Activated CD4-positive, alpha-beta T cell treated with anti-CD3 and anti-CD28 coated beads, Interleukin-2, amount 10 ng/mL, durations not matched to agents 24 days and 14 days (primary cell): ENCODE results near the gene DLGAP4. TPM values are rescaled to one million over a fixed set of nuclear protein-coding genes. Genes with fewer than 3 reads are reported as not detected.
A peak's percentile ranks its signal among the peaks of the same experiment; 100 is the strongest.
"Not testable (repeated sequence)": the region's sequence is repeated elsewhere in the genome, so short reads cannot be mapped to it uniquely, and the experiment has no call there.

Source experiments
- DNase-seq: peaks from one replicate; pipeline ENCODE4 v3.0.0; 2022
- H3K27ac Mint-ChIP-seq: one replicate; pipeline ENCODE4 v1.8.0; 2022; ENCODE audit warnings: mild to moderate bottlenecking, mixed read lengths
- H3K27me3 Mint-ChIP-seq: one replicate; pipeline ENCODE4 v1.8.0; 2022; ENCODE audit warnings: mixed read lengths
- H3K36me3 Mint-ChIP-seq: one replicate; pipeline ENCODE4 v1.8.0; 2022; ENCODE audit warnings: low read depth, mild to moderate bottlenecking, mixed read lengths
- H3K4me1 Mint-ChIP-seq: one replicate; pipeline ENCODE4 v1.8.0; 2021; ENCODE audit warnings: mixed read lengths
- H3K4me3 Mint-ChIP-seq: one replicate; pipeline ENCODE4 v1.8.0; 2022; ENCODE audit warnings: mild to moderate bottlenecking, moderate library complexity, mixed read lengths
- H3K9me3 Mint-ChIP-seq: one replicate; pipeline ENCODE4 v1.8.0; 2021; ENCODE audit warnings: mixed read lengths
- intact Hi-C: fragments of 100-400 bp; cut with micrococcal nuclease; formaldehyde crosslinking; loops from one replicate; pipeline ENCODE4 v1.15.1; 2023
- total RNA-seq: library from RNA; stranded (reverse); gene quantifications from 2 replicates; pipeline ENCODE4 v1.2.3, GENCODE V29; 2022

Gene DLGAP4
- total RNA-seq, 1 donor from 2014 or later: 21.3 TPM

DNA sequence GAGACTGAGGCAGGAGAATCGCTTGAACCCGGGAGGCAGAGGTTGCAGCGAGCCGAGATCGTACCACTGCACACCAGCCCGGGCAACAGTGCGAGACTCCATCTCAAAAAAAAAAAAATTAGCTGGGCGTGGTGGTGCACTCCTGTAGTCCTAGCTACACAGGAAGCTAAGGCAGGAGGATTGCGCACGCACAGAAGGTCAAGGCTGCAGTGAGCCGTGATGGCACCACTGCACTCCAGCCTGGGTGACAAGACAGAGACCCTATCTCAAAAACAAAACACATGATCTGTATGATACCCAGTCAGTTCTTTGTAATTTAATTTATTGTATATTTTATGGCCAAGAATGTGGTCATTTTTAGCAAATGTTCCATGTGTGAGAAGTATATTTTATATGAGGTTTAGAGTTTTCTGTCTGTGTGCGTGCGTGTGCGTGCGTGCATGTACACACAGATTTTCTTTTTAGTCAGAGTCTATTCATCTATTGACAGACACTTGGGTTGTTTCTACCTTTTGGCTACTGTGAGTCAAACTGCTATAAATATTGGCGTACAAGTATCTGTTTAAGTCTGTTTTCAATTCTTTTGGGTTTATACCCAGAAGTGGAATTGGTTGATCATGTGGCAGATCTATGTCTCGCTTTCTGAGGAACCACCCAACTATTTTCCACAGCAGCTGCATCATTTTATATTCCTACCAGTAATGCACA lies 213.0 kb downstream of the DLGAP4 start:
- Mint-ChIP-seq H3K9me3 (no peaks in the 10 kb centered on the region), H3K27me3 (no peaks in the 10 kb centered on the region), H3K36me3 (peaks cover 12% of the 10 kb centered on the region), H3K4me1 (peaks cover 5% of the 10 kb centered on the region), H3K27ac (no peak overlapping the region), H3K4me3 (no peak overlapping the region)
- DNase-seq: no peak
- intact Hi-C loops: no loop called here

DNA sequence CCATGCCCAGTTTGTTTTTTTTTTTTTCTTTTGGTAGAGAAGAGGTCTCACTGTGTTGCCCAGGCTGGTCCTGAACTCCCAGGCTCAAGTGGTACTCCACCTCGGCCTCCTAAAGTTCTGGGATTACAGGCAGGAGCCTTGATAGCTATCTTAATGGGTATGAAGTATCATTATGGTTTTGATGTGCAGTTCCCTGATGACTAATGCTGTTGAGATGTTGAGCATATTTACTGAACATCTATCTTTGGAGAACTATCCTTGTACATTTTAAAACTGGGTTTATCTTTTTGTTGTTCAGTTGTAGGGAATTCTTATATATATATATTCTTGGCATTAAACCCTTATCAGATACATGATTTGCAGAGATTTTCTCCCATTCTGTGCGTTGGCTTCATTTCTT lies 213.8 kb downstream of the DLGAP4 start:
- H3K27ac Mint-ChIP-seq: peak overlapping the region; percentile 71
- H3K4me3 Mint-ChIP-seq: no peak overlapping the region
- intact Hi-C loops: no loop called here
- peaks cover 3% of the 10 kb centered on the region for H3K4me1 Mint-ChIP-seq
- H3K36me3 Mint-ChIP-seq: peaks cover 8% of the 10 kb centered on the region
- no peaks in the 10 kb centered on the region for H3K27me3 Mint-ChIP-seq
- DNase-seq: no peak
- H3K9me3 Mint-ChIP-seq: no peaks in the 10 kb centered on the region

GRCh38 chr20:36521526-36521925 lies 215.4 kb downstream of the DLGAP4 start:
- peaks cover 3% of the 10 kb centered on the region for H3K4me1 Mint-ChIP-seq
- H3K9me3 Mint-ChIP-seq: no peaks in the 10 kb centered on the region
- no peak for DNase-seq
- H3K27ac Mint-ChIP-seq: no peak overlapping the region
- intact Hi-C loops: no loop called here
- no peak overlapping the region for H3K4me3 Mint-ChIP-seq
- no peaks in the 10 kb centered on the region for H3K27me3 Mint-ChIP-seq
- H3K36me3 Mint-ChIP-seq: peaks cover 13% of the 10 kb centered on the region

GRCh38 chr20:36522412-36522811 lies 216.3 kb downstream of the DLGAP4 start:
- H3K4me1 Mint-ChIP-seq, H3K27ac Mint-ChIP-seq, H3K4me3 Mint-ChIP-seq, H3K27me3 Mint-ChIP-seq, intact Hi-C loops, H3K9me3 Mint-ChIP-seq, DNase-seq: not testable (repeated sequence)
- H3K36me3 Mint-ChIP-seq: peaks cover 20% of the 10 kb centered on the region

DNA sequence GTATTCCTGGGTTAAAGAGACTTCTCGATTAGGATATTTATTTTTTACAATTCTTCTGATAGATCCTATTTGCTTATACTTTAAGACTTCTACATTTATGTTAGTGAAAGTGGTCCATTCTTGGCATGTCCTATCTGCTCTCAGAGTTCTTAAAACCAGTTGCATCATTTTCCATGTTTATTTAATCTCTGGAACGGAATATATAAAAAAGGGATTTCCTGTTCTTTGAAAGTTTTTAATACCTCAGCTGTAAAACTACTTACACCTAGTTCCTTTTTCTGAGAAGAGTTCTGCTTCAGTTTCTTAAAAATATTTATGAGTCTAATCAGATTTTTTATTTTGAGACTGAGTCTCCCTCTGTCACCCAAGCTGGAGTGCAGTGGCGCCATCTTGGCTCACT lies 217.2 kb downstream of the DLGAP4 start:
- Mint-ChIP-seq H3K27me3 (no peaks in the 10 kb centered on the region), H3K4me3 (no peak overlapping the region), H3K9me3 (no peaks in the 10 kb centered on the region), H3K4me1 (peaks cover 3% of the 10 kb centered on the region), H3K27ac (no peak overlapping the region), H3K36me3 (peaks cover 20% of the 10 kb centered on the region)
- intact Hi-C loops: no loop called here
- no peak for DNase-seq

- Mint-ChIP-seq H3K4me3 (no peak overlapping the region), H3K9me3 (no peaks in the 10 kb centered on the region), H3K27me3 (no peaks in the 10 kb centered on the region), H3K4me1 (no peaks in the 10 kb centered on the region), H3K36me3 (peaks cover 19% of the 10 kb centered on the region), H3K27ac (no peak overlapping the region)
- intact Hi-C loops: no loop called here
- DNase-seq: no peak
Measured at GRCh38 chr20:36525620-36526365, 219.7 kb downstream of the DLGAP4 start.

GRCh38 chr20:36526521-36527011 lies 220.4 kb downstream of the DLGAP4 start:
- no peak overlapping the region for H3K4me3 Mint-ChIP-seq
- intact Hi-C loops: no loop called here
- H3K36me3 Mint-ChIP-seq: peaks cover 19% of the 10 kb centered on the region
- DNase-seq: no peak
- H3K27ac Mint-ChIP-seq: no peak overlapping the region
- no peaks in the 10 kb centered on the region for H3K27me3 Mint-ChIP-seq
- H3K9me3 Mint-ChIP-seq: no peaks in the 10 kb centered on the region
- no peaks in the 10 kb centered on the region for H3K4me1 Mint-ChIP-seq

DNA sequence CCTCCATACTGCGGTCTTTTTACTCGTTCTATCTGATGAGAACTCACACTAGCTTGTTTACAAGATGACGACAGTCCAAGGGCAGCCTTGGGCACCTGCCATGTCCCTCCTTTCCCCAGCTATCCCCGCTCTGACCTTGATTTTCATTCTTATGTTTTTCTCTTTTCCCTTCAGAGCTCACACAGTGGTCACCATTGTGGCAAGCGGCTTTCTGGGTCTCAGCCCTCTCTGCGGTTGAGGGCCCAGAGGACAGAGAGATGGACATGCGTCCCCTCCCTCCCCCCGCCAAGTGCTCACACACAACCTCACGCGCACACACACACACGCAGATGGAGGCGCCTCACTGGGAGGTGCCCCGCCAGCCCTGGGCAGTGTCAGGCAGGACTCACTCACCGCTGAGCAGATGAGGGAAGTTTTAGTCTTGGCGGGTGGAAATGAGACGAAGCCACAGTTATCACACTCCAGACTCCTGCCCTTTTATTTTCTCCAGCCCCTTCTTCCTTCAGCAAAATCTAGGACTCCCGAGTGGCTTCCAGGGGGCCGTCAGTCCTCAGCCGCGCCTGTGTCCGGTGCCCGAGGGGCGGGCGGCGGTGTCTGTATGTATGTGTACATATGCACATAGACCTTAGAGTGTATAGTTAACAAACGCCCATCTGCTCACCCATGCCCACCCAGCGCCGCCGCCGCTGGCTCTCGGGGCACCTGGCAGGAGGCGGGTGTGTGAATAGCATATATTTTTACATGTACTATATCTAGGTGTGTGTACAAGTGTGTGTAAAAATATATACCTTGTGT lies 221.4 kb downstream of the DLGAP4 start:
- H3K27ac Mint-ChIP-seq: no peak overlapping the region
- H3K36me3 Mint-ChIP-seq: peaks cover 19% of the 10 kb centered on the region
- no peaks in the 10 kb centered on the region for H3K4me1 Mint-ChIP-seq
- no peak overlapping the region for H3K4me3 Mint-ChIP-seq
- intact Hi-C loops: no loop called here
- DNase-seq: no peak
- H3K27me3 Mint-ChIP-seq: no peaks in the 10 kb centered on the region
- H3K9me3 Mint-ChIP-seq: no peaks in the 10 kb centered on the region

- H3K4me1 Mint-ChIP-seq: no peaks in the 10 kb centered on the region
- no peak overlapping the region for H3K4me3 Mint-ChIP-seq
- H3K36me3 Mint-ChIP-seq: peaks cover 19% of the 10 kb centered on the region
- H3K27ac Mint-ChIP-seq: no peak overlapping the region
- H3K27me3 Mint-ChIP-seq: no peaks in the 10 kb centered on the region
- no peak for DNase-seq
- H3K9me3 Mint-ChIP-seq: no peaks in the 10 kb centered on the region
- intact Hi-C loops: no loop called here
Measured at GRCh38 chr20:36528176-36528874, 222.2 kb downstream of the DLGAP4 start.

DNA sequence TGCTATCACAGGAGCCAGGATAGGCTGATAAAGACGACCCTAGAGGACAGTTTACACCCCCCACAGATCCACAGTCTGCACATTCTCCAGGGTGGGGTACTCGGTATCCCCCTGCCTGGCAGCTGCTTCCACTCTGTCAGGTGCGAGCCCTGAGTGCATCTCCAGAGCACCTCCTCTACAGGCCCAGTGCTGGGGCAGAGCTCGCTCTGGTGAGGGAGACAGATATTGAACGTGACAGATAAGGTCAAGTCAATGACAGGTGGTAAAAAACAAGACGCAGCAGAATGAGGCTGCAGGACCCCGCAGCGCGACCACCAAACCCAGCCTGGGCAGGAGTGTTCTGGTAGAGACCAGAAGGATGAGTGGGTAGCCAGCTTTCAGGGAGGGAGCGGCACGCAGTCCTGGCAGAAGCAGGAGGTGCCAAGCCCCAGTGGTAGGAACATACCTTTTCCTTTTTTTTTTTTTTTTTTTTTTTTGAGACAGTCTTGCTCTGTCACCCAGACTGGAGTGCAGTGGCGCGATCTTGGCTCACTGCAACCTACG lies 222.8 kb downstream of the DLGAP4 start:
- H3K27me3 Mint-ChIP-seq: no peaks in the 10 kb centered on the region
- no peak overlapping the region for H3K27ac Mint-ChIP-seq
- no peak for DNase-seq
- H3K4me1 Mint-ChIP-seq: no peaks in the 10 kb centered on the region
- intact Hi-C loops: no loop called here
- H3K9me3 Mint-ChIP-seq: no peaks in the 10 kb centered on the region
- peaks cover 18% of the 10 kb centered on the region for H3K36me3 Mint-ChIP-seq
- H3K4me3 Mint-ChIP-seq: no peak overlapping the region

- no peak for DNase-seq
- Mint-ChIP-seq H3K4me3 (no peak overlapping the region), H3K4me1 (no peaks in the 10 kb centered on the region), H3K36me3 (peaks cover 4% of the 10 kb centered on the region), H3K27ac (no peak overlapping the region), H3K27me3 (no peaks in the 10 kb centered on the region), H3K9me3 (no peaks in the 10 kb centered on the region)
- intact Hi-C loops: no loop called here
Measured at GRCh38 chr20:36532388-36532787, 226.2 kb downstream of the DLGAP4 start.

DNA sequence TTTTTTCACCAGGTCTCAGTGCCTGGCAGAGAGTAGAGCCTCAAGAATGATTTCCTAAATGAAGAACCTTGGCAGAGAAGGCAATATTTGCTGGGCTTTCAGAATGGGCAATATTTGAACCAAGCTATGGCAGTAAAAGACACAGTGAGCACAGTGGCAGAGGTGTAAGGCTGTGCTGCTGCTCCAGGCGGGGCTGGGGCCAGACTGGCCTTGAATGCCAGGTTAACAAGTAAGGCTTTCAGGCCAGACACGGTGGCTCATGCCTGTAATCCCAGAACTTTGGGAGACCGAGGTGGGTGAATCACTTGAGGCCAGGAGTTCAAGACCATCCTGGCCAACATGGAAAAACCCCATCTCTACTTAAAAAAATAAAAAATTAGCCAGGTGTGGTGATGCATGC lies 226.7 kb downstream of the DLGAP4 start:
- H3K36me3 Mint-ChIP-seq: peaks cover 2% of the 10 kb centered on the region
- H3K27me3 Mint-ChIP-seq: peaks cover 2% of the 10 kb centered on the region
- H3K9me3 Mint-ChIP-seq: no peaks in the 10 kb centered on the region
- no peaks in the 10 kb centered on the region for H3K4me1 Mint-ChIP-seq
- intact Hi-C loops: no loop called here
- DNase-seq: no peak
- H3K4me3 Mint-ChIP-seq: no peak overlapping the region
- no peak overlapping the region for H3K27ac Mint-ChIP-seq

- H3K27me3 Mint-ChIP-seq: peaks cover 8% of the 10 kb centered on the region
- no peaks in the 10 kb centered on the region for H3K9me3 Mint-ChIP-seq
- no peak overlapping the region for H3K27ac Mint-ChIP-seq
- no peaks in the 10 kb centered on the region for H3K4me1 Mint-ChIP-seq
- intact Hi-C loops: no loop called here
- H3K4me3 Mint-ChIP-seq: no peak overlapping the region
- DNase-seq: no peak
- H3K36me3 Mint-ChIP-seq: no peaks in the 10 kb centered on the region
Measured at GRCh38 chr20:36538026-36538722, 232.0 kb downstream of the DLGAP4 start.
